HUES6 (cell line): ENCODE measurements around the gene CD52.

Experiments
- H3K27ac ChIP-seq: 2 replicates; pipeline ENCODE4 v1.7.0; 2013; ENCODE audit warnings: low read depth, mild to moderate bottlenecking, low read length, inconsistent platforms
- H3K27me3 ChIP-seq: 2 replicates; pipeline ENCODE4 v1.6.1; 2013; ENCODE audit warnings: low read length; ENCODE audit not compliant: control insufficient read depth, insufficient read depth
- H3K36me3 ChIP-seq: 2 replicates; pipeline ENCODE4 v1.6.1; 2013; ENCODE audit warnings: low read length; ENCODE audit not compliant: control insufficient read depth, insufficient read depth
- H3K4me1 ChIP-seq: 2 replicates; pipeline ENCODE4 v1.6.1; 2013; ENCODE audit warnings: low read length; ENCODE audit not compliant: control insufficient read depth, insufficient read depth
- H3K4me3 ChIP-seq: 2 replicates; pipeline ENCODE4 v1.5.1; 2013; ENCODE audit warnings: low read depth, low read length
- H3K9ac ChIP-seq: one replicate; pipeline ENCODE4 v1.6.1; 2013; ENCODE audit warnings: mild to moderate bottlenecking, low read length
- H3K9me3 ChIP-seq: 2 replicates; pipeline ENCODE4 v1.6.1; 2013; ENCODE audit warnings: low read depth, low read length; ENCODE audit not compliant: control insufficient read depth, insufficient read depth

CD52 gene

GRCh38 chr1:26340047-26340481, 22.3 kb downstream of the CD52 start:
- Histone ChIP-seq H3K9me3 (no peaks in the 10 kb centered on the region), H3K27ac (no peak overlapping the region), H3K36me3 (no peaks in the 10 kb centered on the region), H3K9ac (no peak overlapping the region), H3K27me3 (peaks cover 11% of the 10 kb centered on the region; the same call in 1 of the 2 replicates), H3K4me3 (no peak overlapping the region), H3K4me1 (peaks cover 18% of the 10 kb centered on the region)

- Histone ChIP-seq H3K36me3 (no peaks in the 10 kb centered on the region), H3K4me3 (no peak overlapping the region), H3K9me3 (no peaks in the 10 kb centered on the region), H3K27me3 (no peaks in the 10 kb centered on the region), H3K4me1 (no peaks in the 10 kb centered on the region; the same call in 1 of the 2 replicates), H3K27ac (no peak overlapping the region), H3K9ac (no peak overlapping the region)
Observed at GRCh38 chr1:26344147-26344920, 26.6 kb downstream of the CD52 start.

DNA sequence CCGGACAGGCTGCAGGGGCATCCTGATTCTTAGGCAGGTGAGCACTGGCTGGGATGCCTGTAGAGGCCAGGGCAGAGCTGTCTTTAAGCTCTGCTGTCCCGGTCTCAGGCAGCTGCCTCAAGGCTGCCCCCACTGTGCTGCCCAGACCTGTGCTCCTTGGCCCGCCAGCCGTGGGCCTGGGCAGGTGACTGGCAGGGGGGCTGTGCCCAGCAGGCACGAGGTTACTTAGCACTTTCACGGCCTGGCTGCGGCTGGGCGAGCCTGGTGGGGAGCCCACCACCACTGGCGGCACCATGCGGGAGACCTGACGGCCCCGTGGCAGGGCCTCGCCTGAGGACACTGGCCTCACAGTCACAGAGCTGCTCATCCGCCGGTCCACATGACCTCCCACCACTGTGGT, 28.0 kb downstream of the CD52 start:
- peaks cover 10% of the 10 kb centered on the region; the same call in 1 of the 2 replicates for H3K4me1 ChIP-seq
- H3K27ac ChIP-seq: no peak overlapping the region
- H3K4me3 ChIP-seq: no peak overlapping the region

DNA sequence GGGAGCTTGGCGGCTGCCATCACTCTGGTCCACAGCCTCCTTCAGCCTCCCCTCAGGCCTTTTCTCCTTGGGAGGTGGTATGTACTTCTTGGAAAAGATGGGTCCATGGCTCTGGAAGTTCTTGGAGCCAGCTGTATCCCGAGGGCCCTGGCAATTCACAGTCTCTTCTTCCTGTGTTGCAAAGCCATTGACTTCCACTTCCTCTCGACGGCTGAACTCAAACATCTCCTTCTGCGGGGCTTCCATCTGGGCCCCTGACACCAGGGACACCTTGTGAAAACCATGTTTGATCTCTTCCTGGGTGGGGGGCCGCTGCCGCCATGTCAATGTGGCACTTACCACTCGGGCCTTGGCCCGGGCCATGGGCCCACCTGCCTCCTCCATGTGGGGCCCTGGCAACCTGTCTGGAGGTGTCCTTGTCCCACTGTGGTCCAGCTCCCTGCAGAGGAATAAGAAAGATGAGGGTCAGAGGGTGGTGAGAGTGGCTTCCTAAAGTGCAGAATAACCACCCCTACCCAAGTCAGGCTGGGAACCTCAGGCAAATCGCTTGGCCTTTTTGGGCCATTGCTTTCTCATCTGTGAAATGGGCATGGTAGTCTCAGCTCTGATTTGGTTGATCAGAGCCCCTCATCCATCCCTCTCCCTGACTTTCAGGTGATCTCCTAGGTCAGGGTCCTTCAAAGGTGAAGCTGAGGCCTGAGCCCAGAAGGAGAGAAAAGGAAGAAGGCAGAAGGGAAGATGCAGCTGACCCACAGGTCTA, 28.7 kb downstream of the CD52 start:
- Histone ChIP-seq H3K9me3 (no peaks in the 10 kb centered on the region), H3K27ac (no peak overlapping the region), H3K4me1 (peaks cover 17% of the 10 kb centered on the region; the same call in 1 of the 2 replicates), H3K4me3 (no peak overlapping the region), H3K27me3 (no peaks in the 10 kb centered on the region), H3K9ac (no peak overlapping the region), H3K36me3 (no peaks in the 10 kb centered on the region)

More for the DNA sequence above, 28.0 kb downstream of the CD52 start:
- H3K9ac ChIP-seq: no peak overlapping the region
- no peaks in the 10 kb centered on the region for H3K27me3 ChIP-seq
- H3K36me3 ChIP-seq: no peaks in the 10 kb centered on the region
- H3K9me3 ChIP-seq: no peaks in the 10 kb centered on the region

GRCh38 chr1:26349188-26349876, 31.6 kb downstream of the CD52 start:
- no peak overlapping the region for H3K9ac ChIP-seq
- H3K27me3 ChIP-seq: no peaks in the 10 kb centered on the region
- no peaks in the 10 kb centered on the region for H3K9me3 ChIP-seq
- H3K27ac ChIP-seq: no peak overlapping the region
- H3K36me3 ChIP-seq: no peaks in the 10 kb centered on the region
- H3K4me3 ChIP-seq: no peak overlapping the region
- H3K4me1 ChIP-seq: peaks cover 36% of the 10 kb centered on the region; the same call in 1 of the 2 replicates

DNA sequence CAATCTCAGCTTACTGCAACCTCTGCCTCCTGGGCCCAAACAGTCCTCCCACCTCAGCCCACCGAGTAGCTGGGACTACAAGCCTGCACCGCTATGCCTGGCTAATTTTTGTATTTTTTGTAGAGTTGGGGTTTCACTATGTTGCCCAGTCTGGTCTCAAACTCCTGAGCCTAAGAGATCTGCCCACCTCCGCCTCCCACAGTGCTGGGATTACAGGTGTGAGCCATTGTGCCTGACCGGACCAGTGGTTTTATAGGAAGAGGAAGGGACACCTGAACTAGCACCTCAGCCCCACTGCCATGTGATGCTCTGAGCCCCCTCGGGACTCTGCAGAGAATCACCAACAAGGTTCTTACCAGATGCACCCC, 32.1 kb downstream of the CD52 start:
- no peaks in the 10 kb centered on the region for H3K27me3 ChIP-seq
- no peaks in the 10 kb centered on the region for H3K9me3 ChIP-seq
- no peak overlapping the region for H3K4me3 ChIP-seq
- H3K4me1 ChIP-seq: peaks cover 36% of the 10 kb centered on the region; the same call in 1 of the 2 replicates
- peak overlapping the region; percentile 64; the same call in 1 of the 2 replicates for H3K27ac ChIP-seq
- no peak overlapping the region for H3K9ac ChIP-seq
- H3K36me3 ChIP-seq: no peaks in the 10 kb centered on the region

GRCh38 chr1:26350343-26350700, 32.6 kb downstream of the CD52 start:
- peak overlapping the region; percentile 64; the same call in 1 of the 2 replicates for H3K27ac ChIP-seq
- H3K4me1 ChIP-seq: peaks cover 36% of the 10 kb centered on the region; the same call in 1 of the 2 replicates
- peak overlapping the region; percentile 69 for H3K9ac ChIP-seq

DNA sequence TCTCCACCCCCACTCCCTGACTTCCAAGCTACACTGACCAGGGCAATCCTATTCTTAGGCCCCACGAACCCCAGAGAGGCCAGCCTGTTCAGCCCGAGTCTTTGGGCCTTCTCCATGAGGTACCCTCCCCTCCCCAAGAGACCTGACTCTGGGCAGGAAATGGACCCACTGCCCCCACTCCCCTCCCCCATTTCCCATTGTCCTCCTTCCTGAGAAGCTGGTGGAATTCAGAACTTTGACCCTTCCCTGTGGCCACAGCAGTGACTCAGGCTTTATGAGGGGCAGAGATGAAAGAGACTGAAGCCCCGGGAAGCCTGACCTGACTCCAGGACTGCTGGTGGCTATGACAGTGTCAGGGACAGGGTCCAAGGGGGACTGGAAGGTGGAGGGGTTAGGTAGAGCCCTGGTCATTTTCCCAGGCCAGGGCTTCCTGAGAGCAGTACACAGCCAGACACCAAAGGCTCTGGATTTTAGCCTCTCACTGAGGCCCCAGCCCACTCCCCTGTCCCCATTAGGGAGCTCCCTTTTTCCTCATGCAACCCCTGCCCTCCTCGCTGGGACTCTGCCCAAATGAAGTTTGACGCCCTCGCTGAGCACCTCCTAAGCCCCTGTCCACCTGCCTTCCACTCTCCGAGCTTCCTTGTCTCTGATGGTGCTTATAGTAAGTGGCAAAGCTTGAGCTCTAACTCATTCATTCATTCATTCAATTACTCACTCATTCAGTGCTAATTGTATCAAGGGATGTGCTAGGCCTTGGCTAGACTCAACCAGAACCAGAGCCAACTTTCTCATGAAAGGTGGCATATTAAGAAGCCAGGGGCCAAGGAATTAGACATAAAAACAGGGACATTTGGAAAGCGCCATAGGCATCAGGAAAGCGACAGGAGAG, 33.2 kb downstream of the CD52 start:
- Histone ChIP-seq H3K4me1 (peaks cover 36% of the 10 kb centered on the region; the same call in 1 of the 2 replicates), H3K27me3 (no peaks in the 10 kb centered on the region), H3K4me3 (no peak overlapping the region; the same call in 1 of the 2 replicates), H3K36me3 (no peaks in the 10 kb centered on the region), H3K9me3 (no peaks in the 10 kb centered on the region), H3K9ac (peak overlapping the region; percentile 69), H3K27ac (peak overlapping the region; percentile 64)

More at GRCh38 chr1:26350343-26350700, 32.6 kb downstream of the CD52 start:
- no peak overlapping the region for H3K4me3 ChIP-seq
- H3K27me3 ChIP-seq: no peaks in the 10 kb centered on the region
- no peaks in the 10 kb centered on the region for H3K9me3 ChIP-seq
- H3K36me3 ChIP-seq: no peaks in the 10 kb centered on the region

- Histone ChIP-seq H3K4me1 (peaks cover 41% of the 10 kb centered on the region), H3K27me3 (no peaks in the 10 kb centered on the region), H3K36me3 (no peaks in the 10 kb centered on the region), H3K27ac (peak overlapping the region; percentile 64; the same call in 1 of the 2 replicates), H3K9ac (peak overlapping the region; percentile 69), H3K9me3 (no peaks in the 10 kb centered on the region), H3K4me3 (no peak overlapping the region)
Observed at GRCh38 chr1:26351590-26352337, 34.0 kb downstream of the CD52 start.

- Histone ChIP-seq H3K9ac (peak overlapping the region; percentile 5), H3K27ac (no peak overlapping the region)
Observed at GRCh38 chr1:26352338-26352679, 34.6 kb downstream of the CD52 start.

More at GRCh38 chr1:26352338-26352679, 34.6 kb downstream of the CD52 start:
- Histone ChIP-seq H3K27me3 (no peaks in the 10 kb centered on the region), H3K36me3 (no peaks in the 10 kb centered on the region), H3K4me3 (no peak overlapping the region), H3K4me1 (peaks cover 44% of the 10 kb centered on the region), H3K9me3 (no peaks in the 10 kb centered on the region)
